Measurements from ENCODE around the gene TRIAP1.

TRIAP1 gene

GRCh38 chr12:120468821-120469449 lies 22.8 kb upstream of the TRIAP1 start:
- no peak for DNase-seq

GRCh38 chr12:120468325-120468820 lies 22.2 kb upstream of the TRIAP1 start:
- Histone ChIP-seq H3K4me1 (ENCODE audit: control insufficient read depth, insufficient read depth, low read length, poor library complexity, severe bottlenecking) (peaks cover 20% of the 10 kb centered on the region), H3K27ac (ENCODE audit: insufficient read depth, low read length, poor library complexity, severe bottlenecking) (peak overlapping the region; percentile 83), H3K36me3 (ENCODE audit: control insufficient read depth, insufficient read depth, low read length) (peaks cover 24% of the 10 kb centered on the region), H3K4me3 (ENCODE audit: insufficient read depth, low read depth, low read length, poor library complexity, severe bottlenecking) (peak overlapping the region; percentile 76), H3K27me3 (replicated peaks; ENCODE audit: control insufficient read depth, insufficient read depth, low read length, poor library complexity, severe bottlenecking) (no peaks in the 10 kb centered on the region), H3K9me3 (ENCODE audit: control insufficient read depth, low read length) (no peaks in the 10 kb centered on the region)
- no peak for DNase-seq

More at GRCh38 chr12:120468821-120469449, 22.8 kb upstream of the TRIAP1 start:
- Histone ChIP-seq H3K4me1 (ENCODE audit: control insufficient read depth, insufficient read depth, low read length, poor library complexity, severe bottlenecking) (peaks cover 20% of the 10 kb centered on the region), H3K27ac (ENCODE audit: insufficient read depth, low read length, poor library complexity, severe bottlenecking) (peak overlapping the region; percentile 83), H3K9me3 (ENCODE audit: control insufficient read depth, low read length) (no peaks in the 10 kb centered on the region), H3K27me3 (replicated peaks; ENCODE audit: control insufficient read depth, insufficient read depth, low read length, poor library complexity, severe bottlenecking) (no peaks in the 10 kb centered on the region), H3K4me3 (ENCODE audit: insufficient read depth, low read depth, low read length, poor library complexity, severe bottlenecking) (peak overlapping the region; percentile 76), H3K36me3 (ENCODE audit: control insufficient read depth, insufficient read depth, low read length) (peaks cover 18% of the 10 kb centered on the region)

GRCh38 chr12:120467439-120467838 lies 21.3 kb upstream of the TRIAP1 start:
- H3K4me1 ChIP-seq (ENCODE audit: control insufficient read depth, insufficient read depth, low read length, poor library complexity, severe bottlenecking): peaks cover 20% of the 10 kb centered on the region
- H3K36me3 ChIP-seq (ENCODE audit: control insufficient read depth, insufficient read depth, low read length): peaks cover 32% of the 10 kb centered on the region
- no peak overlapping the region for H3K4me3 ChIP-seq (ENCODE audit: insufficient read depth, low read depth, low read length, poor library complexity, severe bottlenecking)
- DNase-seq: no peak
- no peak overlapping the region for H3K27ac ChIP-seq (ENCODE audit: insufficient read depth, low read length, poor library complexity, severe bottlenecking)
- H3K27me3 ChIP-seq (replicated peaks; ENCODE audit: control insufficient read depth, insufficient read depth, low read length, poor library complexity, severe bottlenecking): no peaks in the 10 kb centered on the region
- H3K9me3 ChIP-seq (ENCODE audit: control insufficient read depth, low read length): no peaks in the 10 kb centered on the region

- H3K27ac ChIP-seq (ENCODE audit: insufficient read depth, low read length, poor library complexity, severe bottlenecking): peak overlapping the region; percentile 7
- no peaks in the 10 kb centered on the region for H3K9me3 ChIP-seq (ENCODE audit: control insufficient read depth, low read length)
- H3K4me1 ChIP-seq (ENCODE audit: control insufficient read depth, insufficient read depth, low read length, poor library complexity, severe bottlenecking): peaks cover 20% of the 10 kb centered on the region
- no peaks in the 10 kb centered on the region for H3K27me3 ChIP-seq (replicated peaks; ENCODE audit: control insufficient read depth, insufficient read depth, low read length, poor library complexity, severe bottlenecking)
- peaks cover 38% of the 10 kb centered on the region for H3K36me3 ChIP-seq (ENCODE audit: control insufficient read depth, insufficient read depth, low read length)
- no peak for DNase-seq
- H3K4me3 ChIP-seq (ENCODE audit: insufficient read depth, low read depth, low read length, poor library complexity, severe bottlenecking): no peak overlapping the region
Observed at GRCh38 chr12:120466560-120467315, 20.6 kb upstream of the TRIAP1 start.

- no peak for DNase-seq
- Histone ChIP-seq H3K27ac (ENCODE audit: insufficient read depth, low read length, poor library complexity, severe bottlenecking) (no peak overlapping the region), H3K27me3 (replicated peaks; ENCODE audit: control insufficient read depth, insufficient read depth, low read length, poor library complexity, severe bottlenecking) (no peaks in the 10 kb centered on the region), H3K4me1 (ENCODE audit: control insufficient read depth, insufficient read depth, low read length, poor library complexity, severe bottlenecking) (peaks cover 20% of the 10 kb centered on the region), H3K9me3 (ENCODE audit: control insufficient read depth, low read length) (no peaks in the 10 kb centered on the region), H3K36me3 (ENCODE audit: control insufficient read depth, insufficient read depth, low read length) (peaks cover 46% of the 10 kb centered on the region), H3K4me3 (ENCODE audit: insufficient read depth, low read depth, low read length, poor library complexity, severe bottlenecking) (no peak overlapping the region)
Observed at GRCh38 chr12:120465756-120466155, 19.6 kb upstream of the TRIAP1 start.

GRCh38 chr12:120463712-120464111 lies 17.5 kb upstream of the TRIAP1 start:
- H3K4me3 ChIP-seq (ENCODE audit: insufficient read depth, low read depth, low read length, poor library complexity, severe bottlenecking): no peak overlapping the region
- H3K36me3 ChIP-seq (ENCODE audit: control insufficient read depth, insufficient read depth, low read length): peaks cover 62% of the 10 kb centered on the region
- no peaks in the 10 kb centered on the region for H3K27me3 ChIP-seq (replicated peaks; ENCODE audit: control insufficient read depth, insufficient read depth, low read length, poor library complexity, severe bottlenecking)
- no peak for DNase-seq
- H3K9me3 ChIP-seq (ENCODE audit: control insufficient read depth, low read length): no peaks in the 10 kb centered on the region
- no peak overlapping the region for H3K27ac ChIP-seq (ENCODE audit: insufficient read depth, low read length, poor library complexity, severe bottlenecking)
- peaks cover 12% of the 10 kb centered on the region for H3K4me1 ChIP-seq (ENCODE audit: control insufficient read depth, insufficient read depth, low read length, poor library complexity, severe bottlenecking)

GRCh38 chr12:120462099-120462640 lies 16.0 kb upstream of the TRIAP1 start:
- no peak overlapping the region for H3K4me3 ChIP-seq (ENCODE audit: insufficient read depth, low read depth, low read length, poor library complexity, severe bottlenecking)
- H3K36me3 ChIP-seq (ENCODE audit: control insufficient read depth, insufficient read depth, low read length): peaks cover 72% of the 10 kb centered on the region

GRCh38 chr12:120460157-120460556 lies 14.0 kb upstream of the TRIAP1 start:
- H3K9me3 ChIP-seq (ENCODE audit: control insufficient read depth, low read length): no peaks in the 10 kb centered on the region
- no peak overlapping the region for H3K4me3 ChIP-seq (ENCODE audit: insufficient read depth, low read depth, low read length, poor library complexity, severe bottlenecking)
- no peaks in the 10 kb centered on the region for H3K4me1 ChIP-seq (ENCODE audit: control insufficient read depth, insufficient read depth, low read length, poor library complexity, severe bottlenecking)
- no peak overlapping the region for H3K27ac ChIP-seq (ENCODE audit: insufficient read depth, low read length, poor library complexity, severe bottlenecking)
- peaks cover 68% of the 10 kb centered on the region for H3K36me3 ChIP-seq (ENCODE audit: control insufficient read depth, insufficient read depth, low read length)
- DNase-seq: no peak
- H3K27me3 ChIP-seq (replicated peaks; ENCODE audit: control insufficient read depth, insufficient read depth, low read length, poor library complexity, severe bottlenecking): no peaks in the 10 kb centered on the region

More at GRCh38 chr12:120462099-120462640, 16.0 kb upstream of the TRIAP1 start:
- Histone ChIP-seq H3K4me1 (ENCODE audit: control insufficient read depth, insufficient read depth, low read length, poor library complexity, severe bottlenecking) (no peaks in the 10 kb centered on the region), H3K27me3 (replicated peaks; ENCODE audit: control insufficient read depth, insufficient read depth, low read length, poor library complexity, severe bottlenecking) (no peaks in the 10 kb centered on the region), H3K27ac (ENCODE audit: insufficient read depth, low read length, poor library complexity, severe bottlenecking) (no peak overlapping the region), H3K9me3 (ENCODE audit: control insufficient read depth, low read length) (no peaks in the 10 kb centered on the region)
- no peak for DNase-seq

- Histone ChIP-seq H3K9me3 (ENCODE audit: control insufficient read depth, low read length) (no peaks in the 10 kb centered on the region), H3K4me3 (ENCODE audit: insufficient read depth, low read depth, low read length, poor library complexity, severe bottlenecking) (no peak overlapping the region), H3K27me3 (replicated peaks; ENCODE audit: control insufficient read depth, insufficient read depth, low read length, poor library complexity, severe bottlenecking) (no peaks in the 10 kb centered on the region), H3K27ac (ENCODE audit: insufficient read depth, low read length, poor library complexity, severe bottlenecking) (no peak overlapping the region), H3K36me3 (ENCODE audit: control insufficient read depth, insufficient read depth, low read length) (peaks cover 45% of the 10 kb centered on the region), H3K4me1 (ENCODE audit: control insufficient read depth, insufficient read depth, low read length, poor library complexity, severe bottlenecking) (no peaks in the 10 kb centered on the region)
- DNase-seq: no peak
Observed at GRCh38 chr12:120457133-120457532, 10.9 kb upstream of the TRIAP1 start.

- DNase-seq: no peak
- Histone ChIP-seq H3K27me3 (replicated peaks; ENCODE audit: control insufficient read depth, insufficient read depth, low read length, poor library complexity, severe bottlenecking) (no peaks in the 10 kb centered on the region), H3K4me3 (ENCODE audit: insufficient read depth, low read depth, low read length, poor library complexity, severe bottlenecking) (no peak overlapping the region), H3K9me3 (ENCODE audit: control insufficient read depth, low read length) (no peaks in the 10 kb centered on the region), H3K36me3 (ENCODE audit: control insufficient read depth, insufficient read depth, low read length) (peaks cover 30% of the 10 kb centered on the region), H3K4me1 (ENCODE audit: control insufficient read depth, insufficient read depth, low read length, poor library complexity, severe bottlenecking) (no peaks in the 10 kb centered on the region), H3K27ac (ENCODE audit: insufficient read depth, low read length, poor library complexity, severe bottlenecking) (no peak overlapping the region)
Observed at GRCh38 chr12:120455302-120455701, 9.1 kb upstream of the TRIAP1 start.

All from effector memory CD4-positive, alpha-beta T cell (primary cell).